Peyer's patch (tissue), 4 donors: Measurements from ENCODE around the gene L3MBTL3. TPM values are rescaled to one million over a fixed set of nuclear protein-coding genes. Genes with fewer than 3 reads are reported as not detected.

Experiments used
- DNase-seq, 3 donors: peaks; one replicate each; pipeline ENCODE4 v3.0.0-alpha.2; 2017 to 2019
- H3K27ac ChIP-seq, 4 donors: fragments of 200-600 bp; sonication (generic); one replicate each; pipeline ENCODE4 v1.5.1; 2016 to 2019
- H3K27me3 ChIP-seq, 2 donors: fragments of 200-600 bp; sonication (generic); one replicate each; pipeline ENCODE4 v1.5.1; 2019
- H3K36me3 ChIP-seq, 3 donors: fragments of 200-600 bp; sonication (generic); one replicate each; pipeline ENCODE4 v1.5.1; 2016 to 2019
- H3K4me1 ChIP-seq, 4 donors: fragments of 200-600 bp; sonication (generic); one replicate each; pipeline ENCODE4 v1.5.1; 2016 to 2019
- H3K4me3 ChIP-seq, 4 donors: fragments of 200-600 bp; sonication (generic); 1 replicate in 3 of 4; 2 replicates in 1 of 4; pipeline ENCODE4 v1.5.1; 2016 to 2019; ENCODE audit warnings: mild to moderate bottlenecking in 1 of 4
- H3K9me3 ChIP-seq, 4 donors: fragments of 200-600 bp; sonication (generic); one replicate each; pipeline ENCODE4 v1.5.1; 2016 to 2019; ENCODE audit warnings: mild to moderate bottlenecking in 1 of 4
- CTCF ChIP-seq, 6 experiments: fragments of 450-650 bp in 4 of 6; fragments of 200-600 bp in 2 of 6; sonication (generic) in 1 of 6; IDR thresholded peaks; one replicate each; pipeline ENCODE4 v1.5.1; 2017 to 2019; ENCODE audit warnings: antibody characterized with exemption in 6 of 6, mild to moderate bottlenecking in 3 of 6, moderate library complexity in 1 of 6
- POLR2A ChIP-seq, 2 donors: fragments of 450-650 bp; IDR thresholded peaks; one replicate each; pipeline ENCODE4 v1.5.1; 2017; ENCODE audit warnings: antibody characterized with exemption in 2 of 2, mild to moderate bottlenecking in 2 of 2, moderate library complexity in 2 of 2
- total RNA-seq, 4 donors: library from RNA; depleted of rRNA; stranded (reverse); fragments of >200 nt; gene quantifications; one replicate each; pipeline ENCODE4 v1.1.0, GENCODE V29; 2016

Gene L3MBTL3
- total RNA-seq, 4 donors from 2014 or later, result 2.8 to 22.3 (median 7.5) TPM

GRCh38 chr6:130019326-130020072, 1.1 kb downstream of the L3MBTL3 start:
- Histone ChIP-seq H3K4me1 (no peaks in the 10 kb centered on the region), H3K36me3 (no peaks in the 10 kb centered on the region), H3K9me3 (no peaks in the 10 kb centered on the region), H3K27me3 (no peaks in the 10 kb centered on the region), H3K4me3 (peak overlapping the region; percentile 64 to 88 (median 82)), H3K27ac (peak overlapping the region; percentile 75 to 91 (median 89))
- TF ChIP-seq CTCF (IDR thresholded peaks at IDR 0.05) (no peak), POLR2A (IDR thresholded peaks at IDR 0.05) (no peak)
- peak; percentile 48 to 70 (median 57) for DNase-seq

GRCh38 chr6:130020073-130020906, 1.9 kb downstream of the L3MBTL3 start:
- H3K9me3 ChIP-seq, result no peaks in the 10 kb centered on the region

GRCh38 chr6:130020907-130021629, 2.7 kb downstream of the L3MBTL3 start:
- Histone ChIP-seq H3K4me1 (no peaks in the 10 kb centered on the region), H3K36me3 (no peaks in the 10 kb centered on the region)
- TF ChIP-seq CTCF (IDR thresholded peaks at IDR 0.05) (peak; percentile 66 to 87 (median 78)), POLR2A (IDR thresholded peaks at IDR 0.05) (no peak)

More at GRCh38 chr6:130020073-130020906, 1.9 kb downstream of the L3MBTL3 start:
- H3K4me3 ChIP-seq, result peak overlapping the region; percentile 64 to 88 (median 78)
- peak overlapping the region; percentile 75 to 91 (median 89) for H3K27ac ChIP-seq
- no peaks in the 10 kb centered on the region for H3K4me1 ChIP-seq
- no peaks in the 10 kb centered on the region for H3K27me3 ChIP-seq
- H3K36me3 ChIP-seq, result no peaks in the 10 kb centered on the region
- TF ChIP-seq POLR2A (IDR thresholded peaks at IDR 0.05), result no peak
- no peak for TF ChIP-seq CTCF (IDR thresholded peaks at IDR 0.05)
- peak; percentile 58 to 73 (median 63) for DNase-seq

GRCh38 chr6:130026859-130027258, 8.5 kb downstream of the L3MBTL3 start:
- Histone ChIP-seq H3K4me1 (no peaks in the 10 kb centered on the region), H3K9me3 (no peaks in the 10 kb centered on the region), H3K4me3 (no peak overlapping the region), H3K27me3 (no peaks in the 10 kb centered on the region), H3K27ac (no peak overlapping the region), H3K36me3 (no peaks in the 10 kb centered on the region)
- no peak for DNase-seq
- TF ChIP-seq POLR2A (IDR thresholded peaks at IDR 0.05) (no peak), CTCF (IDR thresholded peaks at IDR 0.05) (no peak)

More at GRCh38 chr6:130020907-130021629, 2.7 kb downstream of the L3MBTL3 start:
- Histone ChIP-seq H3K4me3 (peak overlapping the region; percentile 64 to 88 (median 78)), H3K27ac (peak overlapping the region; percentile 75 to 91 (median 89)), H3K9me3 (no peaks in the 10 kb centered on the region), H3K27me3 (no peaks in the 10 kb centered on the region)
- DNase-seq, result peak; percentile 59 to 94 (median 82)

GRCh38 chr6:130027948-130028347, 9.6 kb downstream of the L3MBTL3 start:
- no peak overlapping the region for H3K4me3 ChIP-seq
- no peaks in the 10 kb centered on the region for H3K27me3 ChIP-seq
- no peak for TF ChIP-seq CTCF (IDR thresholded peaks at IDR 0.05)
- no peak for TF ChIP-seq POLR2A (IDR thresholded peaks at IDR 0.05)
- DNase-seq, result no peak
- H3K27ac ChIP-seq, result peak overlapping the region in 1 of 4 donors; percentile 25
- H3K9me3 ChIP-seq, result no peaks in the 10 kb centered on the region
- no peaks in the 10 kb centered on the region for H3K4me1 ChIP-seq
- no peaks in the 10 kb centered on the region for H3K36me3 ChIP-seq
